GM12878 (cell line): Measurements from ENCODE around the gene STIL.

Experiments used
- BCLAF1 ChIP-seq: fragments of 450-650 bp; IDR thresholded peaks from 2 replicates; pipeline ENCODE4 v1.6.1; 2017; ENCODE audit warnings: antibody characterized with exemption, mild to moderate bottlenecking, moderate library complexity
- HDGF ChIP-seq: fragments of 450-650 bp; IDR thresholded peaks from 2 replicates; pipeline ENCODE4 v1.6.1; 2016; ENCODE audit warnings: antibody characterized with exemption
- LARP7 ChIP-seq: fragments of 450-650 bp; IDR thresholded peaks from 2 replicates; pipeline ENCODE4 v1.6.1; 2017; ENCODE audit warnings: mild to moderate bottlenecking
- MAX ChIP-seq: IDR thresholded peaks from 2 replicates; pipeline ENCODE4 v1.6.1; 2012; ENCODE audit warnings: low read depth, low read length, improper control_type of control experiment
- NFIC ChIP-seq: IDR thresholded peaks from 2 replicates; pipeline ENCODE4 v1.6.1; 2012; ENCODE audit warnings: low read depth, mild to moderate bottlenecking, inconsistent platforms, low read length, moderate library complexity
- POLR2A ChIP-seq: IDR thresholded peaks from 2 replicates; pipeline ENCODE4 v1.6.1; 2011; ENCODE audit warnings: low read depth, mild to moderate bottlenecking, low read length
- TCF12 ChIP-seq: IDR thresholded peaks from 2 replicates; pipeline ENCODE4 v1.6.1; 2011; ENCODE audit warnings: low read depth, mild to moderate bottlenecking, low read length
- TF ChIP-seq, protein P1 (sequence below), 3 experiments: IDR thresholded peaks in 2 of 3; conservative IDR thresholded peaks in 1 of 3; 2 replicates each; pipeline ENCODE4 v1.5.1; 2011; ENCODE audit warnings: low read depth in 3 of 3, low read length in 3 of 3, mild to moderate bottlenecking in 3 of 3, control low read depth in 2 of 3, moderate library complexity in 2 of 3, inconsistent platforms in 1 of 3, mixed read lengths in 1 of 3; ENCODE audit not compliant: control insufficient read depth in 2 of 3, insufficient read depth in 1 of 3; ENCODE audit errors: extremely low read depth in 1 of 3

GRCh38 chr1:47326271-47326670 is 12.3 kb upstream of the STIL start:
- TF ChIP-seq TCF12 = no peak
- TF ChIP-seq POLR2A = no peak
- TF ChIP-seq NFIC = no peak
- TF ChIP-seq HDGF = no peak
- TF ChIP-seq, protein P1, sequence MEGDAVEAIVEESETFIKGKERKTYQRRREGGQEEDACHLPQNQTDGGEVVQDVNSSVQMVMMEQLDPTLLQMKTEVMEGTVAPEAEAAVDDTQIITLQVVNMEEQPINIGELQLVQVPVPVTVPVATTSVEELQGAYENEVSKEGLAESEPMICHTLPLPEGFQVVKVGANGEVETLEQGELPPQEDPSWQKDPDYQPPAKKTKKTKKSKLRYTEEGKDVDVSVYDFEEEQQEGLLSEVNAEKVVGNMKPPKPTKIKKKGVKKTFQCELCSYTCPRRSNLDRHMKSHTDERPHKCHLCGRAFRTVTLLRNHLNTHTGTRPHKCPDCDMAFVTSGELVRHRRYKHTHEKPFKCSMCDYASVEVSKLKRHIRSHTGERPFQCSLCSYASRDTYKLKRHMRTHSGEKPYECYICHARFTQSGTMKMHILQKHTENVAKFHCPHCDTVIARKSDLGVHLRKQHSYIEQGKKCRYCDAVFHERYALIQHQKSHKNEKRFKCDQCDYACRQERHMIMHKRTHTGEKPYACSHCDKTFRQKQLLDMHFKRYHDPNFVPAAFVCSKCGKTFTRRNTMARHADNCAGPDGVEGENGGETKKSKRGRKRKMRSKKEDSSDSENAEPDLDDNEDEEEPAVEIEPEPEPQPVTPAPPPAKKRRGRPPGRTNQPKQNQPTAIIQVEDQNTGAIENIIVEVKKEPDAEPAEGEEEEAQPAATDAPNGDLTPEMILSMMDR (IDR thresholded peaks at IDR 0.05 in 2 of 3, conservative IDR thresholded peaks at IDR 0.05 in 1 of 3; ENCODE audit: control insufficient read depth in 2 of 3, extremely low read depth in 1 of 3, insufficient read depth in 1 of 3, low read depth in 3 of 3, low read length in 3 of 3) = no peak
- TF ChIP-seq MAX = no peak
- TF ChIP-seq BCLAF1 = no peak
- TF ChIP-seq LARP7 = no peak
